ENCODE measurements around the gene MLH3. TPM values are rescaled to one million over a fixed set of nuclear protein-coding genes. Genes with fewer than 3 reads are reported as not detected.

Gene MLH3
- total RNA-seq, 2 donors from 2014 or later, result 19.6 to 27.0 TPM

DNA sequence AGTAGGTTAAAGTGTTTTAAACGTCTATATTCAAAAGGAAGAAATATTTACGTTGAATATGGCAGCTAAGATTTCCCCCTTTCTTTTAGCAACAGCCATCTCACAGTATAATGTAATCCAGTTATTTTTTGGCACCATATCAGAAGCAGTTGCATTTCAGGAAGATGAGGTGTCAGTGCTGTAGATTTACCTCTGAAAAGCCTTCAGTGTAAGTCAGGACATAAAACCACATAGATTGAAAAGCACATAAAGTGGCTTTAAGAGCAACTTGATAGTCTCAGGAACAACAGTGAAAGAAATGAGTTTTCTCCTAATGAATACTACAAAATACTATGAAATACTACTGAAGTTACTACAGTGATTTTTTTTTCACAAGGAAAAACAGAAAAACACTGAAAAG is 6.9 kb downstream of the MLH3 start:
- DNase-seq (no peak), ATAC-seq (no peak)
- intact Hi-C loops (cut with DNase I, micrococcal nuclease), result no loop called here

DNA sequence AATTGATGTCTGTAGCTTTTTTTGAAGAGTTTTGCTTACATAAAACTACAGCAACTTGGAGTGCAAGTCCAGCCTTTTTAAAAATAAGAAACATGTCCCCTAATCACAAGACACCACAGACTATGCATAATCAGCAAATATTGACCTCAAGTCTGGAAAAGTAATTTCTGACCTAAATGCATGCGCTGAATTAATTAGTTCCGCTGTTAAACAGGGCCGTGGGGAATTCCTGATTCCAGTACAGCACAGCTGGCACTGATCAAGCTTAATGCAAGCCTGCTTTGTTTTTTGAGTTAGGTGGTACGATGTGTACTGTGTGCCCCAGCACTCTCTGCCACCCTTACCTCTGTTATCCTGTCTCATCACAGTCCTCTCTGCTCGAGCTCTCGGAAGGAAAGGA is 9.2 kb downstream of the MLH3 start:
- DNase-seq (no peak), ATAC-seq (peak; percentile 21)
- intact Hi-C loops (cut with DNase I, micrococcal nuclease), result no loop called here

DNA sequence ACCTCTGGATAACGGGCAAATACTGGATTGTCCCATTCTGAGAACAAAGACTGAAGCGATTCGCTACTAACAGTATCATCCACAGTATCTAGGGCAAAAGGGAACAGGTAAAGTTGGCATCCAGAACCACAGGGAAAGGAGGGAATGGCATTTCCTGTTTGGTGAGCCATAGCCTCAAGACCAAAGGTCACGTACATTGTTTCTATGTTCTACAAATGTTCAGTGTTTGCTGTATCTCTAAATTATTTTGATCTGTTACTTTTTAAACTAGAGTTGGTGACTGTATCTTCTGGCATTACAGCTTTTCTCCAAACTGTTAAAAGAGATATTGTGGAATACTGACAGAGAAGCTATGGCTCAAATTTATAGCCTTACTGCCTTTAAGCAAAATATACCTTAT is 9.7 kb downstream of the MLH3 start:
- DNase-seq (peak in 1 of 2 donors; percentile 51), ATAC-seq (peak; percentile 96)
- intact Hi-C loops (cut with DNase I, micrococcal nuclease), result no loop called here

DNA sequence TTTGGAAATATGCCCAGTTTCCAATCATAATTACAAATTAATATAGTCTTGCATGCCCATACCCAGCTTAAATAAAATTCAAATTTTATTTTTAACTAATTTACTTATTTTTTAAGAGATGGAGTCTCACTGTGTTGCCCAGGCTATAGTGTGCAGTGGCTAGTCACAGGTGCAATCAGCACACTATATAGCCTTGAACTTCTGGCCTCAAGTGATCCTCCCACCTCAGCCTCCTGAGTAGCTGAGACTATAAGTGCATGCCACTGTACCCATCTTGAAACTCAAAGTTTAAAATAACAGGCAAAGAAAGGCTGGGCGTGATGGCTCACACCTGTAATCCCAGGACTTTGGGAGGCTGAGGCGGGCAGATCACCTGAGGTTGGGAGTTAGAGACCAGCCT is 10.3 kb downstream of the MLH3 start:
- intact Hi-C loops (cut with DNase I, micrococcal nuclease), result no loop called here
- ATAC-seq, result peak; percentile 36
- DNase-seq, result no peak

DNA sequence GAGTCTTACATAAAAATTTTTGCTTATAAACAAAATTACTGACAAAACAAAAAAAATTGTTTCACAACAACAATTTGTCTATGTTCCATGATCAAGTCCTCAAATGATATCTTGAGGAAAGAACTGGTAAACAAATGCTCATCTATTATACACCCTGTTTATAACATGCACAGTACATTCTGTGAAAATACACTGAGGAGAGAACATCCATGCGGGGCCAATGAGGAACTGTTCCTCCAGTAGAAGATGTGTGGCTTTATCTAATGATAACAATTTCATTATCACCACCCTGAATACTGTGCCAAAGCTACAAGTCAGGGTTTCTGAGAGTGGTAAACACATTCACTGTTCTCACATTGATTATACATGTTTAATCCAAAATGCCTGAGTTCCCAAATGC is 10.8 kb downstream of the MLH3 start:
- intact Hi-C loops (cut with DNase I, micrococcal nuclease), result no loop called here

DNA sequence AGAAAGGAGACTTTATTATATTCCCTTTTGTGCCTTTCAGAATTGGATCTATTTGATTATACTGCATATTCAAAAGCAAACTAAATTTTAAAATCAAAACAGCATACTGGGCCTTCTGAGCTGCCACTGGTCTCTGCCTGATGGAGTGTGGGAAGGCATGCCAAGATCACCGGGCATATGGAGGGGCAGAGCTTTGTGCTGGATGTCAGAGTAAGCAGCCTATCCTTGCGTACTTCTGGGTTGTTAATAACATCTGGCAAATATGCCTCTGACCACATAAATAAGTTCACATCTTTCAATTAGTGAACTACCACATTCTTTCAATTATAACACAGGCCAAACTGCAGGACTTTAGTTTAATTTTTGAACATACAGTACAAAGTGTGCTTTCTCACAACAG is 18.3 kb downstream of the MLH3 start:
- ATAC-seq (no peak), DNase-seq (no peak)
- intact Hi-C loops (cut with DNase I, micrococcal nuclease), result no loop called here

More for the DNA sequence above, 10.8 kb downstream of the MLH3 start:
- peak; percentile 28 for ATAC-seq
- DNase-seq, result no peak

DNA sequence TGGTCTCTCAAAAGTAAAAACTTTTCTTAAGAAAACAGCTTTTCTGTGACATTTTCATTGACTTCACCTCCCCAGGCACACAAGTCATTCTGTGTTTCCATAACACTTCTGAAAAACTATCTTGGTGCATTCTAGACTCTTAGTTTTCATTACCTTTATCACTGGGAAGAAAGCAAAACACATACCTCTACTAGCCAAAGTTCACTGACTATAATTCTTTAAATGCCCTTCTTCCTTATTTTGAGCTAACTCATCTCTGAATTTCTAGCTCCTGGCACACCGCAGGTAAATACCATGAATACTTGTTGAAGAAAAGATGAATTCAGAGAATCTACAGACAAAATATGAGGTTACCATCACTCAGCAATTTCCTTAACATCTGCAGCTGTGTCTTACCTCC is 21.1 kb downstream of the MLH3 start:
- intact Hi-C loops (cut with DNase I, micrococcal nuclease), result no loop called here
- ATAC-seq (peak; percentile 56), DNase-seq (no peak)

DNA sequence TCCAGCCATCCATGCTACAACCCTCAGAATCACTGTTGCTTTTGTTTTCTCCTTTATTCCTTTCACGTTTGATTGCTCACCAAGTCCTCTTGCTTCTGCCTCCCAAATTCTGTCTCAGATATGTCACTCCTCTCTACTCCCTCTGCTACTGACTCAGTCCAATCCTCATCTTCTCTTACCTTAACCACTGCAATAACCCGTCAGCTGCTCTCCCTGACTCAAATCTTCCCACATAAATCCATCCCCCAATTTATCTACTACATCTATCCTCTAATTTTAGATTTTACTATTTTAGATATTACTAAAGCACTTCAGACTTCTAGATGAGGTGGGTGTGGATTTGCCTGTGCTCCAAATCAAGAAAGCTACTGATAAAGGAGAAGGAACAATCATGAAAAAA is 25.4 kb downstream of the MLH3 start:
- ATAC-seq (no peak), DNase-seq (no peak)
- intact Hi-C loops (cut with DNase I, micrococcal nuclease), result no loop called here

DNA sequence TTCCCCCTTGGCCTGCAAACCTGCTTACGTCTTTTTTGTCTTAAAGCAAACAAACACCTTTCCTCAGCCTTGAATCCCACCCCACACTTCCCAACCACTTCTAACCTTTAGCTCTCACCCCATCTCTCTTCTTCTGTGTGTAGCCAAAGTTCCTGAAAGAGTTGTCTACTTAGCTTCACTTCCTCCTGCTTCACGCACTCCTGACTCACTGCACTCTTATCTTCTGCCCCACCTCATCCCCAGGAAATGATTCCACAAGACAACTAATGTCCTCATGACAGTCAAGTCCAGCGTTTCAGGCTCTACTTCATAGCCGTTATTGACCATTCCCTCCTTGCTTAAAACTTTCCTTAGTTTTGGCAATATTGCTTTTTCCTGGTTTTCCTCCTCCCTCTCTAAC is 26.2 kb downstream of the MLH3 start:
- DNase-seq, result no peak
- peak; percentile 96 for ATAC-seq
- intact Hi-C loops (cut with DNase I, micrococcal nuclease), result no loop called here

DNA sequence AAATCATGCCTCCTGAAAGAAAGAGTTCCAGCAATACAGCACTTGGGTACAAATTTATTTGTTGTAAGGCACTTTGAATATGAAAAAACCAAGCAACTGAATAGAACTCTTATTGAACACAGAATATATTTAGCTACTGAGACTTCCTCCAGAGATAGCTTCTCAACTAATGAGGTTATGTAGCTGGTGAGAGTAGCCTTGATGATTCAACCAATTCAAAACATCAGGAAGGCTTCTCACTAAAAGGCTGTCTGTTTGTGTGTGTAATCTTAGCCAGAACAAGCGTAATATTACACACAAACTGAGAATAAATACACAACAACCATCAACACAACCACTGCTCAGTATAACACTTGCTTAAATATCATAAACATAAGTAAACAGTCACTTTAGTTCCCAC is 28.2 kb downstream of the MLH3 start:
- no peak for ATAC-seq
- DNase-seq, result no peak
- intact Hi-C loops (cut with DNase I, micrococcal nuclease), result no loop called here

DNA sequence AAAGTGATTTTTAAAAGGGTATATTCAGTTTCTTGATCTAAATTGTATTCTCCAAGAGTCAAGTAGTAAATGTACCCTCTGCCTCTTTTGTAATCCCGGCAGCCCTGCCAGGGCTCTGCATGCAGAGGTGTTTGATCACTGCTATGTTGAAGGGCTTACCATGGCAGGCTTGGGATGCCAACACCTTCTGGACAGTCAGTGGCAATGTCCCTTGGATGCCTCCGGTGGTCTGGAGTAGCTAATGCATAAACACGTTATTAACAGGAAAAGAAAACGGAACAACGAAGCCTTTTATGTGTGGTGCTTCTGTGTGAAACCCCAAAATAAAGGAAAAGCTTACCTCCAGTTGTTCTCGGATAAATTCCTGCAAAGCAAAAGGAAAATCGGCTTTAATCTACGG is 28.6 kb downstream of the MLH3 start:
- intact Hi-C loops (cut with DNase I, micrococcal nuclease), result no loop called here
- DNase-seq (no peak), ATAC-seq (no peak)

DNA sequence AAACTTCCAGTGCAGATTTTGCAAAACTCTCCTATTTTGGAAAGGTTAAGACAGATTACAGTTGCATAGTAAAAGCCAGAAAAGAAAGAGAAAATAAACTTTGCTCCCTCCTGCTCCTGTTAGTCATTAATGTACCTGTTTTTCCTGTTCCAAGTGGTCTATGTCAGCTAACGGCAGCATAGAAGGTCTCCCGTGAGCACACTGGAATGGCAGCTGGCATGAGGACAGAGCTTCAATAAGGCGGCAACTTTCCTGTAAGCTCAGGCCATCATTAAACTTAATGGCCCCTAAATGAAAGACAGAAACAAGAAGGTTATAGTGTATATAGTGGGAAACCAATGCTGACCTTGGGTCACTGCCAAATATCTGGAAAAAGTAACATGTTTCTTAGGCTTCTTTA is 32.6 kb downstream of the MLH3 start:
- ATAC-seq, result peak; percentile 96
- intact Hi-C loops (cut with DNase I, micrococcal nuclease), result no loop called here
- DNase-seq, result peak; percentile 25 to 59

DNA sequence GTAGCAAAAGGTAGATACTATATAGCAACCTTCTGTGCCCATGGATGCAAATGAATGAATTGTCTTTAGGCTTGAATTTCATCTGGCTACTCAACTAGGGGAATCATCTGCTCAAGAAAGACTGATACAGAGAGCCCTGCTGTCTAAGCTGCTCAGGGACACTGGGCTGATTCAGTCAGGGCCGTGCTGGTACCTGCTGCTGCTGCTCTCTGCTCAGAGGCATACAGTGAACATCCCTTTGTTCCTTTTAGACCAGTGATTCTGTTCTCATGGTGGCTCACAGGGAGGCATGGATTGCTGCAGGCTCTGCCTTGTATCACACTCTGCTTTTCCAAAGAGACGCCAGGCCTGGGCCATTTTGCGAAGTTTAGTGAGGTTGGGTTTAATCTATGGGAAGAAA is 34.5 kb downstream of the MLH3 start:
- DNase-seq, result no peak
- ATAC-seq, result no peak
- intact Hi-C loops (cut with DNase I, micrococcal nuclease), result no loop called here

DNA sequence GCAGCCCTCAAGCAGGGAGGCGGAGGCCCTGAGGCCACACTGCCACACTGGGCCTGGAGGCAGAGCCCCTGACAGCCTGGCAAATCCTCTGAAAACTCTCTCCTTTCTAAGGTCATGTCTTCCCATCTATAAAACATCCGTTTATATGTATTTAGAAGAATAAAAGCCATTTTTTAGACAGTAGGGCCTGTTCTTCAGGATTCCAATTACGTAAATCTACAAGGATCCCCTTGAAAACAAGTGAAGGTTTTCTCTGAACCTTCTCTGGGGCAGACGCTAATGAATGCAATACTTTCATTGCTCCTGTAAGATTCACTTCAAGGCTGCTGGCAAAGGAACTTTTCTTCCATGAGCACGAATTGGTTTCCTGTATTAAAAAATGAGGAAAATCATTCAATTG is 35.8 kb downstream of the MLH3 start:
- intact Hi-C loops (cut with DNase I, micrococcal nuclease), result no loop called here
- no peak for DNase-seq
- ATAC-seq, result no peak

DNA sequence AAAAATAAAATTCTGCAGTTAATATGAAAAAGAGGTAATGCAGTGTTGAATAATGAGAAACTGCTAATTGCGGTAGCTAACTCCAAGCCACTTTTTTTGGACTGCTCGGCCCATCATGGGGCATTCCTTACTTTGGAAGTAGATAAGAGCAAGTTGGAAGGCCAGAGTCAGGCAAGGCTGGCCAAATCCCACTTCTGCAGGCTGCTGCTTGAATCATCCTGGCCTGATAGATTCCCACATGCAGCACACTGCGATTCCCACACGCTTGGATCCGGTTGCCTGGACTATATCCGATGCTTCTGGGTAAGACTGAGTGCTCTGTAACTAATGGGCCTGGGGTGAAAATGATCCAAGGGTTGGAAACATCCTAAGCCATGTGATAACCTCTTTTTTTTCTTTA is 38.0 kb downstream of the MLH3 start:
- no peak for DNase-seq
- ATAC-seq, result peak; percentile 11
- intact Hi-C loops (cut with DNase I, micrococcal nuclease), result no loop called here

DNA sequence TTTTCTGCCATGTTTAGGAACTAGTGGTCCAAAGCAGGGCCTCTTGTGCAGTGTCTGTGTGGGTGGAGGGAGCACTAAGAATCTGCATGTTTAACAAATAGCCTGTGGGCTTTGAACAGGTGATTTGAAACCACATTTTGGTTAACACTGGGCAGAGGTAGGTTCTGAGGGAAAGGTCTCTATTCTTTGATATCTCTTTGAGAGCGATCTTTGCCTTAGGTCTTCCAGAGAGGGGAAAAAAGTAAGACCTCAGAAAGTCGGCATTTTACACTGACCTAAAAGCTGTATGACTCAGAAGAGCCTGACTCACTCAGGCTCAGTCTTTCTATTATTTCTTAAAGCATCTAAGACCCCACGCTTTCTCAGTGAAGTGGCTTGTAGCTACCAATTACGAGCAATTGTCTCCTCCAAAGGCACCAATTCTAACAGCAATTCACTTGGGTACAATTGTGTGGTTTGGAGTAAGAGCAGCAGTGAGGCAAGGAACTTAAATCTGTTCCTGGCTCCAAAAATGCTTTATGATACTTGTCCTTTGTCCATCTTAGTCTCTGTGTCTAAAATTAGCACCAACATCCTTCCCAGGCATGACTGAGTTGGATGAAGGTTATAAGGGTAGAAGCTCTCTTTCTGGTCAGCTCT is 39.8 kb downstream of the MLH3 start:
- intact Hi-C loops (cut with DNase I, micrococcal nuclease), result no loop called here
- ATAC-seq (no peak), DNase-seq (no peak)

DNA sequence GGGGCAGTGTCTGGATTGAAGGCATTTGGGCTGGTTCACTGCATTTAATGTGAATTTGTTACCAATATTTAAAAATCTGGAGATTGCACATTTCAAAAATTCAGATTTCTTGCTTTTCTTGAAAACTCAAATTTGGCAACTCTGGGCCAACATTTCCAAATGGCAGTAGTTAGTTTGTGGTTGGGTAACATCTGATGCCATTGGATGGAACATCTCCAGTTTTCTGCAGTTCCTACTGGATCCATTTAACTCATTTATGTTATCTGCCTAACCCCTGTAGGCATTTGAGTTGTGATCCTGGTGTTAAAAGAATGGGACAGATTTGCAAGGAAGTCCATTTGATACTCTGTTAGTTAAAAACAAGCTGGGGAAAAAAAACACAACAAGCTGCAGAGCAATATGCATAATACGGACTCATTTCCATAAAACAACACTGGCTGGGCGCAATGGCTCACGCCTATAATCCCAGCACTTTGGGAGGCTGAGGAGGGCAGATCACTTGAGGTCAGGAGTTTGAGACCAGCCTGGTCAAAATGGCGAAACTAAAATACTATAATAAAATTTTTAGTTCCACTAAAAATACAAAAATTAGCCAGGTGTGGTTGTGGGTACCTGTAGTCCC is 40.7 kb downstream of the MLH3 start:
- ATAC-seq (no peak), DNase-seq (no peak)
- intact Hi-C loops (cut with DNase I, micrococcal nuclease), result no loop called here

DNA sequence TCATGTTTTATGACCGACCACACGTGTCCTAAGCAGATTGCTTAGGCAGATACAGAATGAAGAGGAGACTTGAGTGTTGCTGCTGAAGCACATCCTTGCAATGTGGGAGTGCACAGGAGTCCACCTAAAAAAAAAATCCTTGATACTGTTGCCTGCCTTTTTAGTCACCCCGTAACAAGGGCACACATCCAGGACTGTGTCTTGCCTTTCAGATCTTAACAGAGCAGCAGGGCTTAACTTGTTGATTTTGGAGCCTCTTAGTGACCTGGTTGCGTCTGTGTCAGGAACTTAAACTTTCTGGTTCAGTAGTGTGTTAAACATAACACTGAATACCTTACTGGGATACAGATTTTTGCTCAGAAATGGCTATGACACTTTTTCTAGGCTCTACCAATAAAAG is 42.1 kb downstream of the MLH3 start:
- DNase-seq (no peak), ATAC-seq (peak; percentile 11)
- intact Hi-C loops (cut with DNase I, micrococcal nuclease), result no loop called here

DNA sequence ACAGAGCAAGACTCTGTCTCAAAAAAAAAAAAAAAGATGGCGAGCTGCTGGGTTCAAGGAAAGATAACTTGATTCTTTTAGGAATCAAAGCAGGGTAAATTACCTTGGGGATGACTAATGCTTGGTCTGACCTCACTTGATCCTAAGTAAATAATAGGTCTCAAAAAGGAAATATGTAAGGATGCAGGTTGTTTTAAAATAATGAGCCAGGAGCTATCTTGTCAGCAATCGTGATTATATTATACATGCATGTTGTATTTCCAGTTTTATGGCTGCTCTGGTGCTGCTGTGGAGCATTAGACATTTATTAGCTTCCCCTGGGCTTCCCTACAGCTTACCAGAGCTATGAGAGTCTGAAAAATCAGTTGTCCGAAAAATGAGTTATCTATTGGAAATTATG is 45.9 kb downstream of the MLH3 start:
- ATAC-seq (no peak), DNase-seq (no peak)
- intact Hi-C loops (cut with DNase I, micrococcal nuclease), result no loop called here

DNA sequence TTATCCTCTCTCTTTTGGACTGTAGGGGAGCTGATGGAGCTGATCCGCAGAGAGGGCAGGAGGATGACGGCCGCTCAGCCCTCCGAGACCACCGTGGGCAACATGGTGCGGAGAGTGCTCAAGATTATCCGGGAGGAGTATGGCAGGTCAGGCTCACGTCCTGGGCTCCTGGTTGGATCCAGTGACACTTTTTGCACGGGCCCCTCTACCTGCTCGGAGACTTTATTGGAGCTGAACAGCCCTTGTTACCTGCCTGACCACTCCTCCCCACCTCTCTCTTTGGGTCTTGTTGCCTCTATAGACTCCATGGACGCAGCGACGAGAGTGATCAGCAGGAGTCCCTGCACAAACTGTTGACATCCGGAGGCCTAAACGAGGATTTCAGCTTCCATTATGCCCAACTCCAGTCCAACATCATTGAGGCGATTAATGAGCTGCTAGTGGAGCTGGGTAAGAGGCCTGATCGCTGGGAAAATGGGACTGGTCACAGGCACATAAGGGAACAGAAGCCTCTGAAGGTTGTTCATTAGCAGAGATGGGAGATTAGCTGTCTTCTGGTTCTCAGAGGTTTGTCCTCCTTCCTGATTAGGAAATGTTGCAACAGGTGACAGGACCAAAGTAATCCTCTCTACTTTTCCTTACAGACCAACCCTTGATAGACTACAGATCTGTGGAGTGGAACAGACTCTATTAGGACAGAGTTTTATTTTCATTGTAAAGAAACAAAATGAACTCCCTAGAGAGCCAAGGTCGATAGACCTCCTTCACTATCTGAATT is 47.8 kb downstream of the MLH3 start:
- ATAC-seq (peak; percentile 13), DNase-seq (no peak)
- intact Hi-C loops (cut with DNase I, micrococcal nuclease), result no loop called here
